ENCODE results near the gene SHISAL2A.
"Not testable (repeated sequence)": the region's sequence is repeated elsewhere in the genome, so short reads cannot be mapped to it uniquely, and the experiment has no call there.

The SHISAL2A gene

DNA sequence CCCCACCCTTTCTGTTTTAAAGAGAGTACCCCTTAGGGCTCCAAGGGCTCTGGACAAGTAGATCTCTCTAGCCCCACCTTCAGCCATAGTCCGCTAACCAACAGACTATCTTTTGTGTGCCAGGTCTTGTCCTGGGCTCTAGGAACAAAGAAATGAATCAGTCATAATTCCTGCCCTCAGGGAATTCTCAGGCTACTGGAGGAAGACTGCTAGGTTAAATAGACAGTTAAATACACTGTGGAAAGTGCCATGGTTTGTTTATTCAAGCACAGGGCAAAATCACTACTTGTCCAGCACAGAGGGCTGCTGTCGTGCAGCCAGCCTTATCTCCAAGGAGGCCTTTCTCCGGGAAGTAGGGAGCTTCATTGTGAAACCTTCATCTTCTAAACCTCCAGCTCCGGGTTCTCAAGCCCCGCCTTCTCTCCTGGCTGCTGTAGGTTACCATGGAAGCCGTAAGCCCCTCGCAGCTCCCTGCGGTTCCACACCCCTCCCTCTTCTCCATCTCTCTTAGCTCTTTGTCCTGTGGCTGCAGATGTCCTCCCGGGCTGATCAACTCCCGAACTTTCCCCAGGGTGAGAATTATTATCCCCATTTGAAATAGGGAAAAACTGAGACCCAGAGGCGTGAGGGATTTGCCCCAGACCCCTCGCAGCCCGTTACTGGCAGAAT lies 29.8 kb downstream of the SHISAL2A start:
- peak; percentile 14 for DNase-seq

DNA sequence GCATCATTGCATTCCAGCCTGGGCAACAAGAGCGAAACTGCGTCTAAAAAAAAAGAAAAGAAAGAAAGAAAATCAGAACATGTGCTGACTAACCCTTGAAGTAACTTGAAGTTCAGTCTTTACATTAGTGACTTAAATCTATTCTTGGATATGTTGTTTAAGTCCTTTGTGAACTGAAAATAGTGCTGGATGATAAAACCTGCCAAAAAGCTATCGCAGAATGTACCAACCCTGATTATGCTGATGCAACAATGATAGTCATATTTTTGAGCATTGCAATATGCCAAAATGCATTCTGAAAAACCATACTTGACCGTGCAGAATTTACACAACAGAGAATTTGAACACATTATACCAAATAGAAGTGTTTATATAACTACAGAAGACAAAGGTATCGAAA lies 30.7 kb downstream of the SHISAL2A start:
- no peak for DNase-seq

DNA sequence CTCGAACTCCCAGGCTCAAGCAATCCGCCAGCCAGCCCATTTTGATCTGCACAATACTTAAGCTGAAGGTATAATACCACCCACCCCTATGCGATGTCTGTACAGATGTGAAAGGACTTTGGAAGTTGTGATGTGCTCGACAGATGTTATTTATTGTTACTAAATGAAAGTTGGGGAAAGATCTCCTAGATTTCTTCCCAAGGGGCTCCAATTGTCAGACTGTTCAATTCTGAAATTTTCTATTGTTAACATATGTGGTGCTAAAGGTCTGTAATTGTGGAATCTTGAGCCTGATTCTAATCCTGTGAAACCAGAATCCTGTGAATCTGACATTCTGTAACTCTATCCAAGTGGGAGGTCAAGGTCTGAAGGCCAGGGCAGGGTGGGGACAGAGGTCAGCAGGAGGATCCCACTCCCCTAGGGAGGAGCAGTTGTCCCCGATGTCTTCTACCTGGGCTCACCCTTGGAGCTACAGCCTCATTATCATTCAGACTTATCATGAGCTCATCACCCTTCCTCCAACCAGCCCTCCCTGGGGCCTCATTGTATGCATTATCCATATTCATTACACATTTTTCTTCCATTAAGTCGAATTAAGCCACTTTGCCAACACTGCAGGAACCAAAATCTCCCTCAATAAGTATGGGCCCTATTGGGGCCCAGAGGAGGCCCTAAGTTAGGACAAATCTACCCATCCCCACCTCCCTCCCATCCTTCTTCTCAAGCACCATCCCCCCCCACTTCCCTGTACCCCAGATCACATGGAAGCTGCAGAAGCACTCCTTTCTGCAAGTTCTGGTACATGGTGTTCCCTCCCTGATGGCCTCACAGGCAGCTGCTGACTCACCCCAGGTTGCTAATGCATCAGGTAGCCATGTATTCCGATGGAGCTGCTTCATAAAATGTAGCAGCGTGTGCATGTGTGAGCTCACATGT lies 32.3 kb downstream of the SHISAL2A start:
- no peak for DNase-seq

DNA sequence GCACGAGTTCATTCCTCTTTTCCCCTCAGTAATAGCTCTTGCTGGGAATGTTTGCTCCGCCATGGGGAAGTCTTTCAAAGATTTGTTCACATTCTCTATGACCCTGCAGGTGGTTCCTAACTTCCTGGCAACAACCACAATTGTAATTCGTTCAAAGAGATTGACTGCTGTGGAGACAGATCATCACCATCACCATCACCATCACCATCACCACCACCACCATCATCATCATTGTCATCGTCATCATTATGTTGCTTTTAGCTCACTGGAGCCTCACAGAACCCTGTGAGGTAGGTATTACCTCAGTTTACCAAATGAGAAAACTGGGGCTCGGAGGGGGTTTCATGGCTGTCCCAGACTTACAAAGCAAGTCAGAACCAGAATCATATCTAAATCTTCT lies 34.3 kb downstream of the SHISAL2A start:
- DNase-seq: no peak

DNA sequence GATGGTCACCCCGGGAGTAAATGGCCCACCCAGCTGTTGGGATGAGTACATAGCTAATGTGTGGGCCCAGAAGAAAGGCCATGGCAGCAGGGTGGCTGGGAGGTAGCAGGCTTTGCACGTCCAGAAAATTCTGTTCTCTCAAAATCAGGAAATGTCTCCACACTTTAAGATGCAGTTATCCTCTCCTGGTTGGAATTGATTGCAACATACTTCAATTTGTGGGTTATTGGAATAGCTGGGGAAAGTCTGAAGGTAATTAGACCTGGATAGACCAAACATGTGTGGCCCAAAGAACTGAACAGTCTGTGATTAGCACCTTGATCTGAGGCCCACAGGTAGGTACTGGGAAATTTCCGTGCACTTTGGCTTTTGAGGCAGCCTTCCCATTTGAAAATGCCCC lies 35.0 kb downstream of the SHISAL2A start:
- no peak for DNase-seq

DNA sequence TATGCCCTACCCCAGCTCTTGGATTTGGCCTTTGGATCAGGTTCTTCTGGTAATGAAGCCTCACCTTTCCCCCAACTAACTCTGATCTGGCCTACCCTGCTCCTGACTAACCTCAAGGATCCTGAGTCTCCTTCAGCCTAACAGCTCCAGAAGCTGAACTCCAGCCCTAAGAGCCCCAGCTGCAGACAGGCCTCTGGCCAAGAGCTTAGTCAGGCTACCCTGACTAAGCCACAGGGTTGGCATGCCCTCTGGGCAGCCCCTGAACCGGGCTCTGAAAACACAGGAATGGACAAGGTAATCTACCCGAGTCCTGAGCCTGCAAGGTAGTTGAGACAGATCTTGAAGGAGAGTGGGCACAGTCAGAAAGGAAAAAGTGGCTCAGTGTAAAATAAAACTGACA lies 35.7 kb downstream of the SHISAL2A start:
- DNase-seq: no peak

DNA sequence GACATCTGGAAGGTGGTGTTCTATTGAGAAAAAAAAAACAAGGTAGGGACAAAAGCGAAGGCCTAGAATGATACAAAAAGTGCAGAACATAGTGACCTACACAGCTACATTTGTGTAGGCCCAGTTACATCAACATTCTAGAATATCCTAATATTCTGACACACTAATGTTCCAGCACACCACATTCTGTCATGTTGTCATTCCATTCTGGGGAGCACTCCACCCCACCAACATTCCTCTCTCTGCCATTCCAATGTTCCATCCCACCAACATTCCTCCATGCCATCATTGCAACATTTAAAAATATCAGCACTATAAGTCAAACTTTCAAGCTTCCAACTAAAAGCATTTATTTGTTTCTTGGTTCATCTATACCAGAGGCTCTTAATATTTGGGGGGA lies 36.7 kb downstream of the SHISAL2A start:
- DNase-seq: no peak

DNA sequence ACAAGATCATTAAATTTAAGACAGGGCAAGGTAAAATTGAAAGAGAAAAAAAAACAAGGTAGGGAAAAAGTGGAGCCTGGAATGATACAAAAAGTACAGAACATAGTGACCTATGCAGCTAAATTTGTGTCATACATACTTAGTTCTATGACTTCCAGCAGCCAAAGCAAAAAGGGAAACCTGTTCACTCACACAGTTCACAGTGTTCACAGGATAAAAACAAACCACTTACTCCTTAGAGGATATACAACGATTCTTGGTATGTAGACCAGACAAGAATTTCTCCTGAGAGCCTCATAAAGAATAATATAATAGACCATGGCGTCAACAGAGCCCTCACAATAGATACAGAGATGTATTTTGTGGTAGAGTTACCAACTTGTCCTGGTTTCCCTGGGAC lies 37.6 kb downstream of the SHISAL2A start:
- no peak for DNase-seq

DNA sequence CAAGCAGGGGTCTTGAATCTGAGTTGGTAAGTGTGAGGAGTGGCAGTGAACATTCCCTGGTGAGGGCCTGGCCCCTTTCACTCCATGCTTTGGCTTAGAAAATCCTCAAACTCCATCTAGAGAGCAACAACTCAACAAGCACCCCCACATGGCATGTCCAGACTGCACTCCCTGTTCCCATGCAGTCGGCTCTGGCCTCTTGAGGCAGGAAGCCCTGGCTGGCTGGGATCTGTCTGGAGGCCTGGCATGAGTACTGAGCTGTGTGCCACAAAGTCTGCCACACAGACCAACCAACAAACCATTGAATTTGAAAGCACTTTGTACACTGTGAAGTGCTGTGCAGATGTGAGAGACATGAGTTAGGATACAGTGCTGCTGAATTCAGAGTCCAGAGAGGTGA lies 40.0 kb downstream of the SHISAL2A start:
- no peak for DNase-seq

DNA sequence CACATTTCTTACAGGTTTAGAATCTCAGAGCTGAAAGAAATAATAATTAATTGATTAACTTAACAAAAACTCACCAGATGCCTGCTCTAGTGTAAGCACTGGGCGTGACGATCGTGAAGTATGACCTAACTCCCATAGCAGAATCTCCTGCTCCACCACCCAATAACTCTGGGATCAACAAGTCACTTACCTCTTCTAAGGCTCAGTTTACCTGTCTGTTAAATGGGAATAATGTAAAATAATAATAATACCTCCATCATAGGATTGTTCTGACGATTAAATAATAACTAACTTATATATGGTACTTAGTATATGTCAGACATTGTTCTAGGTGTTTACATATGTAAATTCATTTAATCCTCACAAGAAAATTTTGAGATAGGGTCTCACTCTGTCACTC lies 40.5 kb downstream of the SHISAL2A start:
- no peak for DNase-seq

DNA sequence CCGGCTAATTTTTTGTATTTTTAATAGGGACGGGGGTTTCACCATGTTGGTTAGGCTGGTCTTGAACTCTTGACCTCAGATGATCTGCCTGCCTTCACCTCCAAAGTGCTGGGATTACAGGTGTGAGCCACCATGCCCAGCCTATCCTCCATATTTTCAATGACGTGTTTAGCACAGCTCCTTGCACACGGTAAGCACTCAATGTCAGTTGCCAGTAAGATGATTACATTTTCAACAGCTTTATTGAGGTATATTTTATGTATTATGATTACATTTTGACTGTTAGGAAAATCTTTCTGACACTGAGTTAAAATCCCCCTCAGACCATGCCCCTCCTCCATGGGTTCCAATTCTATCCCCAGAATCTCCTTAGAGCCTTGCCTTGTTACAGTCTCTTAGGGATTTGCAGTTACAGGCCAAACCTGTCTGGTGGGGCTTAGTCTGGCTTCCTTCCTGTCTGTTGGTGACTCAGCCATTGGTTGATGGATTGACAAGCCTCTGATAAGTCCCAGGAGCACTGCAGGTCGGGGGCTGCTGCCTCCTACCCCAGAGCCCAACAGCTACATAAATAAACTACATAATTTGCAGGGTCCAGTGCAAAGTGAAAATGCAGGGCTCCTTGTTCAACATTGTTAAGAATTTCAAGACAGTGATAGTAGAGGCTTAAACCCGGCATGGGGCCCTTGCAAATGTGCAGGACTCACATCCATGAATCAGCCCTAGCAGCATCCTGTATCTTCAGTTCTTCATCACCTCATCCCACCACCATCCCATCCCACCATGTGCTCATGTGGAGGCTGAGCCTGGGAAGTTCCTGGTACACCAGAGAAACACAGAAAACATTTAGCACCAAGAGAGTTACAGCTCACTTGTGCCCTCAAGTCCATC lies 41.8 kb downstream of the SHISAL2A start:
- no peak for DNase-seq

DNA sequence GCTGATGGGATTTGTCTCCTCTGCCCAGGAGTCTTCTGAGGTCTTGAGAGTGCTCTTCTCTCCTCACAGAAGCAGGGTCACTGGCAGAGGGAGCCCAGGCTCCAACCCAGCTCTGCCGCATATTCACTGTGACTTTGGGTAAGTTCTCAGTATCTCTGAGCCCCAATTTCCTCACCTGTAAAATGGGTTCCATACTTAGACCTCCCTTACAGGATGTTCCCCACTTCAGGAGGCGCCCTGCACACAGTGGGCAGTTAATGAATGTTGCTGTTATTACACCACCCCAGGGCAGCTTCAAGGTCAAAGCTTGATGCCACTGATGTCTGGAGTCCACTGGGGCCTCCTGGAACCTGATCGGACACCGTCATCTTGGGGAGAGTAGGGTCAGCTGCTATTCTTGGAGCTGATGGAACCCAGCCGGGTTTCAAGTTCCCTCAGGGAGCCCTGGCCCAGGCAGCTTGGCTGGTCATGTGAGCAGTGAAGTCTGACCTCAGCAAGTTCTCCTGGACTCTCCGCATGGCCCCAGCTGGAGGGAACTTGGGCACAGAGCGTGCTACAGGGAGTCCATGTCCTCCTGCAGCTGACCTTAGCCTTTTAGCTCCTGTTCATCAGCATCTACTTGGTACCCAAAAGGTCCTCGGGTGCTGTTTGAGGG lies 43.4 kb downstream of the SHISAL2A start:
- DNase-seq: no peak

DNA sequence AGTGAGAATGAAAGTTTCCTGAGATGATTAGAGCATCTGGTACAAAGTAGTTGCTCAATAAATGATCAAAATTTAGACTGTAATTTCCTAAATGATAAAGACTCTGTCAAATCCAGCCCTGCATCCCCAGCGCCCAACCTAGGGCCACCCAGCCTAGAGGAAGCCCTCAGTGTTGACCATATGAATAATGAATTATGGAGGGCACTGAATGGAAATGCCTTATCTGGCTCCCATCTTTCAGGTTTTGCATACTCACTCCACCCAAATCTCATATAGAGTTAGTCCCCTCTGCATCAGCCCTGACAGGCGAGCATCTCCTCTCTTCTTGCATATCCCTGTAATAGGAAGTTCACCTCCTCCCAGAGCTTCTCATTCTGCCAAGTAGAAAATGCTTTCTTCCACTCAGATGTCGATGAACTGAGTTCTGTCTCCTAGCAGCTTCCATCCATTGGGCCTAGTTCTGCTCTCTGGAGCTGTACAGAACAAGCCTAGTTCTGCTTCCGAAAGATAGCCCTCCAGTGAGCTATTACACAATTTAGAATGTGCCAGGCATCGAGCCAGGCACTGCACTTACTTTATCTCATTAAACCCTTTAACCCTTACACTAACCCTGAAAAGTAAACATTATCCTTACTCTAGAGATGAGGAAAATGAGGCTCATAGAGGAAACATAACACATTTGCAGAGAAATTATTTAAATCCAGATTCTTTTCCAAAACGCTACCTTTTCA lies 44.3 kb downstream of the SHISAL2A start:
- DNase-seq: no peak

DNA sequence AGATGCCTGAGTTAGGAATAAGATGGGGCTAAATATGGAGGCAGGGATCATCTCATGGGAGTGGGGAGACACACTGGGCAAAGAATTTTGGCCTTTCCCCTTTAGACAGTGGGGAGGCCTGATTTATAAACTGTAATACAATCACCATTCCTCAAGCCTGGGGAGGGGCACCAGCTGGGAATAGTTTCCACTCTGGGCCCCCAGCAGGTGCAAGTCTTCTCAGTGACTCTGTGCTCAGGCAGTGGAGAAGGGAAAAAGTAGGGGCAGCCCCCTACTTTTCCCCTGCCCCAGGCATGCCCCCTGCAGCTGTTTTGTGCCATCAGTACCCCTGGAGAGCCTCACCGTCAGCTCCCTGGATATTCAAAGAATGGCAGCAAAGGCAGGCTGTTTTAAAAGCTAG lies 46.1 kb downstream of the SHISAL2A start:
- no peak for DNase-seq

DNA sequence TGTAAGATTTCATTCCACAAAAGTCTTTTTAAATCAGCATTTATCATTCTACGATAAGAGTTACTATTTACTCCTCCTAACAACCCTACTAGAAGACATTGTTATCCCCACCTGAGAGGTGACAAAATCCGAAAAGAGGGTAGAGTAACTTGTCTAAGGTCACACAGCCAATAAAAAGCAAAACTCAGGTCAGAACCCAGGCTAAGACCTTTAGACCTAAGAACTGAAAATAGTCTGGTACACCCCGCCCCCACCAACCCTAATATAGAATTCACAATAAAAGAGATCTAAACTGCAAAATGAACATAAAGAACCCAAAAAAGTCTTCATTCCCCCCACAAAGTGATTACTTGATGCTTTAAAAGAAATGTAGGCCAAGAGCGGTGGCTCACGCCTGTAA lies 46.5 kb downstream of the SHISAL2A start:
- DNase-seq: no peak

DNA sequence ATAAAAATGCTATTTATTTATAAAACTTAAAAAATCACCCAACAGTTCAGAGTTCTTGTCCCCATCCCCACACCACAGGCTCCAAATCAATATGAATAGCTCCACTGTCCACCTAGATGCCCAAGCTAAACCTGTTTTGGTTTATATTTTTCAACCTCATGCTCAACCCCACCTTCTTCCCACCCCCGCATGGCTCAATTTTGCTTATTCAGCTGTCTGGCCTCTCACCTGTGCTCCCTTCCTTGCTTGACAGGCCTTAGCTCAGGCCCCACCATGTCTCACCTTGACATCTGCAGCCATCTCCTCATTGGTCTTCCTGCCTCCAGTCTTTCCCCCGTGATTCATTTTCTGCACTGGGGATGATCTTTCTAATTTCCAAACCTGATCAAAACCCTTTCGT lies 47.4 kb downstream of the SHISAL2A start:
- DNase-seq: no peak

DNA sequence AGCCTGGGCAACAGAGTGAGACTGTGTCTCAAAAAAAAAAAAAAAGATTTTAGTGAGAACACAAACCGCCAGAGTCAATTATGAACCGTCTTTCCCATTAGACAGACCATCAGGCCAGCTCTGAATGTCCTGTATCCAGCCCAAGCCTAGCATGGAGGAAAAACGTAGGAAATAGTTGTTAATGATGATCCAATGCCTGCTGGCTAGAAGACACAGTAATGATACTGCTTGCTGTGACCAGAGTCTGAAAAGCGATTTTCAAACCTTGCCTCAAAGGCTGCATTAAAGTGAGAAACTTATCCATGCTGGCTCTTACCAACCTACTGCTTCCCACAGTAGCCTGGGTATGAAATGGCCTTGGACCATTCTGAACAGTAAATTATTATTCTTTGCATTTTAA lies 48.2 kb downstream of the SHISAL2A start:
- DNase-seq: no peak

DNA sequence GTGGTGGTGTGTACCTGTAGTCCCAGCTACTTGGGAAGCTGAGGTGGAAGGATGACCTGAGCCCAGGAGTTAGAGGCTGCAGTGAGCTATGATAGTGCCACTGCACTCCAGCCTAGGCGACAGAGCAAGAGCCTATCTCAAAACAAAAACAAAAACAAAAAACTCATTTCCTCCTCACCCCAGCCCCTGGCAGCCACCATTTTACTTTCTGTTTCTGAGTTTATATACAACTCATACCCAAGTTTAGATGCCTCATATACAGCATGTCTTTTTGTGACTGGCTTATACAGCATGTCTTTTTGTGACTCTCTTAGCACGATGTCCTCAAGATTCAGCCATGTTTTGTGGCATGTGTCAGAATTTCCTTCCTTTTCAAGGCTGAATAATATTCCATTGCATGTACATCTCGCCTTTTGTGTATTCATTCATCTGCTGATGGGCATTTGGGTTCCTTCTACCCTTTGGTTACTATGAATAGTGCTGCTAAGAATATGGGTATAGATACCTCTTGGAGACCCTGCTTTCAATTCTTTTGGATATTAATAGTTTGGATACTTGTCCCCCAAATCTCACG lies 50.5 kb downstream of the SHISAL2A start:
- no peak for DNase-seq

DNA sequence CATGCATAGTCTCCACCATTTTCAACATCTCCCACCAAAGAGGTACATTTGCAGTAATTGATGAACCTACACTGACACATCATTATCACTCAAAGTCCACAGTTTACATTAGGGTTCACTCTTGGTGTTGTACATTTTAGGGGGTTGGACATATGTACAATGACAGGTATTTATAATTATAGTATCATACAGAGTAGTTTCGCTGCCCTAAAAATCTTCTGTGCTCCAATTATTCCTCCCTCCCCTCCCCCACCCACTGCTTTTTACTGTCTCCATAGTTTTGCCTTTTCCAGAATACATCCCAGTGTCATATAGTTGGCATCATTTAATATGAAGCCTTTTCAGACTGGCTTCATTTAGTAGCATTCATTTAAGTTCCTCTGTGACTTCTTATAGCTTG lies 51.6 kb downstream of the SHISAL2A start:
- DNase-seq: no peak

DNA sequence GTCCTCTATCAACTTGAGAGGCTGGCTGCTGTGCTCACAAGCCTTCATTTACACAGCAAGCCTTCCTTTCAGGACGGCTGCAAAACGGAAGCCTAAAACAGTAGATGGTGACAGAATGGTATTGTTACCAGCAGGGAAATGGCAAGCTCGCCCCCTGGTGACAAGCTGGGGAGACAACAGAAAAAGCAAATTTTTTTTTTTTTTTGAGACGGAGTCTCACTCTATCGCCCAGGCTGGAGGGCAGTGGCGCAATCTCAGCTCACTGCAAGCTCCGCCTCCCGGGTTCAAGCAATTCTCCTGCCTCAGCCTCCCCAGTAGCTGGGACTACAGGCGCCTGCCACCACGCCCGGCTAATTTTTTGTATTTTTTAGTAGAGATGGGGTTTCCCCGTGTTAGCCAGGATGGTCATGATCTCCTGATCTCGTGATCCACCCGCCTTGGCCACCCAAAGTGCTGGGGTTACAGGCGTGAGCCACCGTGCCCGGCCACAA lies 53.3 kb downstream of the SHISAL2A start:
- not testable (repeated sequence) for DNase-seq

DNA sequence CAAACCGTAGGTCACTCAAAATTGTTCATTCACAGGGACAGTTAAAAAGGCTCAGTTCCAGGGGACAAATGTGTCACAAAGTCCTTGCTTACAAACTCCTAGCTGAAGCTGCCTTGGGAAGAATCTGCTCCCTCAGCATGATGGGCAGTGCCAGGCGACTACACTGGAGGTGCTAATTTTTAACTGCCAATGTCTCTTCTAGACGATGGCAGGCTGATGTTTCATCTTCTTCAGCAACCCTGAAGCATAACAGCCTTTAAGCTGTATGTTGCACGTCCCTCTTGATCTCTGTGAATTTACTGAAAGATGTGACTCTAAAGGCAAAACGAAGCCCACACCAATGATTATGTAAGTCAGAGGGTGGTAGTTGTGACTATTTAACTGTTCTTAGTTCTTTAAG lies 53.9 kb downstream of the SHISAL2A start:
- DNase-seq: no peak

DNA sequence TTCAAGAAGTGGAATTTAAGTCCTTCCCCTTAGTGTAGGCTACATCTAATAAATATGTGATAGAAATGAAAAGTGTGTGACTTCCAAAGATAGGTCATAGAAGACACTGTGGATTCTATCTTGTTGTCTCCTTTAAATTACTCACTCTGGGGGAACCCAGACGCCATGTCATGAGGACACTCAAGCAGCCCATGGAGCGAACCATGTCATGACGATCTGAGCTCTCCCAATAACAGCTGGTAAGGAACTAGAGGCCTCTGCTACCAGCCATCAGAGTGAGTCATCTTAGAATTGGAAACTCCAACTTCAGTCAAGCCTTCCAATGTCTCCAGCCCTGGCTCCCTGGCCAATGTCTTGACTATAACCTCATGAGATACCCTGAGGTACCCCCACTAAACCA lies 58.9 kb downstream of the SHISAL2A start:
- no peak for DNase-seq
